K562 (cell line): Measurements from ENCODE around the gene TRAF3IP1.

Source experiments
- BHLHE40 ChIP-seq: IDR thresholded peaks from 2 replicates; pipeline ENCODE4 v1.6.1; 2011; ENCODE audit warnings: low read length, improper control_type of control experiment
- CEBPB ChIP-seq: fragments of 450-650 bp; IDR thresholded peaks from 2 replicates; pipeline ENCODE4 v1.6.1; 2016; ENCODE audit warnings: missing genetic modification characterization, missing compliant biosample characterization
- CHD1 ChIP-seq: fragments of 200-600 bp; sonication (generic); IDR thresholded peaks from one replicate; pipeline ENCODE4 v1.6.1; 2012; ENCODE audit warnings: mild to moderate bottlenecking, moderate library complexity, low read length, inconsistent platforms
- HDGF ChIP-seq: fragments of 450-650 bp; IDR thresholded peaks from 2 replicates; pipeline ENCODE4 v1.6.1; 2016
- ID3 ChIP-seq, 2 experiments: fragments of 250-450 bp in 1 of 2; fragments of 450-650 bp in 1 of 2; sonication (Bioruptor Pico) in 1 of 2; IDR thresholded peaks; 2 replicates each; pipeline versions ENCODE4 v1.6.1 to v1.8.0; 2016 to 2021; ENCODE audit warnings: mild to moderate bottlenecking in 2 of 2, moderate library complexity in 2 of 2, missing compliant biosample characterization in 1 of 2, missing genetic modification characterization in 1 of 2
- MAX ChIP-seq: sonication (generic); formaldehyde crosslinking; IDR thresholded peaks from 2 replicates; pipeline ENCODE4 v1.9.0; 2022; ENCODE audit warnings: mild to moderate bottlenecking, missing genetic modification reagents
- PATZ1 ChIP-seq: fragments of 250-450 bp; sonication (Bioruptor Pico); IDR thresholded peaks from 2 replicates; pipeline ENCODE4 v1.5.0; 2020; ENCODE audit warnings: mild to moderate bottlenecking, borderline replicate concordance
- ZNF785 ChIP-seq: fragments of 250-450 bp; sonication (Bioruptor Pico); IDR thresholded peaks from 2 replicates; pipeline ENCODE4 v1.4.0; 2020; ENCODE audit warnings: mild to moderate bottlenecking
- TF ChIP-seq, protein P1 (sequence below): sonication (generic); formaldehyde crosslinking; IDR thresholded peaks from 2 replicates; pipeline ENCODE4 v1.8.1; 2023; ENCODE audit warnings: mild to moderate bottlenecking, missing genetic modification reagents

GRCh38 chr2:238336151-238336550 lies 15.8 kb downstream of the TRAF3IP1 start:
- TF ChIP-seq ZNF785 (CRISPR knock-in tag) (no peak), ID3 (CRISPR knock-in tag; IDR thresholded peaks at IDR 0.05) (no peak), ID3 (tag; IDR thresholded peaks at IDR 0.05) (no peak), CEBPB (tag) (no peak), MAX (no peak), PATZ1 (no peak), HDGF (no peak), CHD1 (no peak), BHLHE40 (no peak)
- TF ChIP-seq, protein P1, sequence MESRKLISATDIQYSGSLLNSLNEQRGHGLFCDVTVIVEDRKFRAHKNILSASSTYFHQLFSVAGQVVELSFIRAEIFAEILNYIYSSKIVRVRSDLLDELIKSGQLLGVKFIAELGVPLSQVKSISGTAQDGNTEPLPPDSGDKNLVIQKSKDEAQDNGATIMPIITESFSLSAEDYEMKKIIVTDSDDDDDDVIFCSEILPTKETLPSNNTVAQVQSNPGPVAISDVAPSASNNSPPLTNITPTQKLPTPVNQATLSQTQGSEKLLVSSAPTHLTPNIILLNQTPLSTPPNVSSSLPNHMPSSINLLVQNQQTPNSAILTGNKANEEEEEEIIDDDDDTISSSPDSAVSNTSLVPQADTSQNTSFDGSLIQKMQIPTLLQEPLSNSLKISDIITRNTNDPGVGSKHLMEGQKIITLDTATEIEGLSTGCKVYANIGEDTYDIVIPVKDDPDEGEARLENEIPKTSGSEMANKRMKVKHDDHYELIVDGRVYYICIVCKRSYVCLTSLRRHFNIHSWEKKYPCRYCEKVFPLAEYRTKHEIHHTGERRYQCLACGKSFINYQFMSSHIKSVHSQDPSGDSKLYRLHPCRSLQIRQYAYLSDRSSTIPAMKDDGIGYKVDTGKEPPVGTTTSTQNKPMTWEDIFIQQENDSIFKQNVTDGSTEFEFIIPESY (CRISPR knock-in tag) = no peak
